CD1c-positive myeloid dendritic cell (primary cell): Measurements from ENCODE around the gene NPEPL1.

Experiments used
- DNase-seq: peaks from one replicate; pipeline ENCODE4 v3.0.0-alpha.2; 2016; ENCODE audit errors: extremely low spot score

The NPEPL1 gene

GRCh38 chr20:58682656-58683531 is 9.7 kb upstream of the NPEPL1 start:
- no peak for DNase-seq

GRCh38 chr20:58684291-58684690 is 8.3 kb upstream of the NPEPL1 start:
- no peak for DNase-seq

GRCh38 chr20:58685988-58686387 is 6.6 kb upstream of the NPEPL1 start:
- no peak for DNase-seq

GRCh38 chr20:58688414-58688813 is 4.2 kb upstream of the NPEPL1 start:
- DNase-seq: no peak

GRCh38 chr20:58688840-58689239 is 3.8 kb upstream of the NPEPL1 start:
- DNase-seq: peak; percentile 13

GRCh38 chr20:58690396-58691135 is 2.0 kb upstream of the NPEPL1 start:
- peak; percentile 82 for DNase-seq

GRCh38 chr20:58691773-58692578 is 624 bp upstream of the NPEPL1 start:
- DNase-seq: peak; percentile 85

- no peak for DNase-seq
These were observed 816 bp downstream of the NPEPL1 start for GRCh38 chr20:58693226-58694006.

- no peak for DNase-seq
These were observed 1.9 kb downstream of the NPEPL1 start for GRCh38 chr20:58694241-58695083.

- DNase-seq: no peak
These were observed 2.6 kb downstream of the NPEPL1 start for GRCh38 chr20:58695084-58695722.

GRCh38 chr20:58695895-58696375 is 3.3 kb downstream of the NPEPL1 start:
- no peak for DNase-seq

GRCh38 chr20:58696411-58696961 is 3.9 kb downstream of the NPEPL1 start:
- DNase-seq: no peak

GRCh38 chr20:58697201-58697866 is 4.7 kb downstream of the NPEPL1 start:
- DNase-seq: no peak

GRCh38 chr20:58697867-58698703 is 5.5 kb downstream of the NPEPL1 start:
- DNase-seq: no peak

- no peak for DNase-seq
These were observed 6.4 kb downstream of the NPEPL1 start for GRCh38 chr20:58698741-58699622.

GRCh38 chr20:58699623-58700107 is 7.1 kb downstream of the NPEPL1 start:
- DNase-seq: no peak
